SU-DHL-6 (cell line): Measurements from ENCODE around the gene ZNF446.

Experiments used
- H2AFZ ChIP-seq: fragments of 200-600 bp; sonication (generic); 2 replicates; pipeline ENCODE4 v1.6.1; 2014; ENCODE audit warnings: low read depth, mild to moderate bottlenecking, moderate library complexity, mixed read lengths, antibody characterized with exemption, low read length; ENCODE audit not compliant: severe bottlenecking
- H3F3A ChIP-seq: fragments of 200-600 bp; shearing (Covaris generic); 2 replicates; pipeline ENCODE4 v1.6.0; 2016; ENCODE audit warnings: antibody characterized with exemption, mild to moderate bottlenecking; ENCODE audit not compliant: insufficient read depth
- H3K27ac ChIP-seq: fragments of 200-600 bp; sonication (generic); 2 replicates; pipeline ENCODE4 v1.5.1; 2016; ENCODE audit warnings: low read depth, mild to moderate bottlenecking, low read length, moderate library complexity, mixed read lengths
- H3K27me3 ChIP-seq: fragments of 200-600 bp; sonication (generic), shearing (Covaris generic); 2 replicates; pipeline ENCODE4 v1.6.0; 2014; ENCODE audit warnings: mild to moderate bottlenecking, low read length
- H3K36me3 ChIP-seq: fragments of 200-600 bp; sonication (generic); 2 replicates; pipeline ENCODE4 v1.6.1; 2014; ENCODE audit warnings: mild to moderate bottlenecking, low read length, mixed read lengths
- H3K4me2 ChIP-seq: fragments of 300-600, 200-600 bp; shearing (Covaris generic), sonication (generic); 2 replicates; pipeline ENCODE4 v1.6.0; 2014; ENCODE audit warnings: low read length, low read depth, mild to moderate bottlenecking; ENCODE audit not compliant: poor library complexity, severe bottlenecking
- H3K4me3 ChIP-seq: fragments of 200-600 bp; sonication (generic); 2 replicates; pipeline ENCODE4 v1.5.1; 2014; ENCODE audit warnings: antibody characterized with exemption, low read length, mild to moderate bottlenecking, mixed read lengths; ENCODE audit not compliant: insufficient read depth, poor library complexity, severe bottlenecking
- H3K79me2 ChIP-seq: fragments of 200-600 bp; sonication (generic); 2 replicates; pipeline ENCODE4 v1.6.1; 2014; ENCODE audit warnings: mild to moderate bottlenecking, low read length, moderate library complexity; ENCODE audit not compliant: insufficient read depth
- H3K9ac ChIP-seq: fragments of 200-600 bp; sonication (generic); 2 replicates; pipeline ENCODE4 v1.7.0; 2014; ENCODE audit warnings: mild to moderate bottlenecking, low read length
- H3K9me2 ChIP-seq: fragments of 200-600 bp; sonication (generic); replicated peaks from 2 replicates; pipeline ENCODE4 v1.6.1; 2014; ENCODE audit warnings: low read length; ENCODE audit not compliant: insufficient read depth
- H3K9me3 ChIP-seq: fragments of 200-600 bp; sonication (generic); 2 replicates; pipeline ENCODE4 v1.6.1; 2014; ENCODE audit warnings: low read length, mixed read lengths; ENCODE audit not compliant: insufficient read depth
- H4K20me1 ChIP-seq: fragments of 200-600 bp; sonication (generic); 2 replicates; pipeline ENCODE4 v1.6.1; 2014; ENCODE audit warnings: low read depth, mild to moderate bottlenecking, antibody characterized with exemption, low read length, moderate library complexity, mixed read lengths
- CTCF ChIP-seq: fragments of 200-600 bp; sonication (generic); IDR thresholded peaks from one replicate; pipeline ENCODE4 v1.5.1; 2017; ENCODE audit warnings: antibody characterized with exemption, mild to moderate bottlenecking, low read length, moderate library complexity; ENCODE audit not compliant: insufficient read depth, poor library complexity, severe bottlenecking
- EZH2phosphoT487 ChIP-seq: fragments of 200-600 bp; sonication (generic), shearing (Covaris generic); conservative IDR thresholded peaks from 2 replicates; pipeline ENCODE4 v1.6.1; 2018; ENCODE audit warnings: mild to moderate bottlenecking, antibody characterized with exemption, low read length, moderate library complexity, mixed read lengths

The ZNF446 gene

GRCh38 chr19:58474291-58474996 lies 1.7 kb upstream of the ZNF446 start:
- H3K79me2 ChIP-seq, result no peaks in the 10 kb centered on the region
- H3K27ac ChIP-seq, result no peak overlapping the region
- peak overlapping the region; percentile 73 for H3K4me2 ChIP-seq
- no peaks in the 10 kb centered on the region for H3K9me3 ChIP-seq
- H3K27me3 ChIP-seq, result no peaks in the 10 kb centered on the region
- H4K20me1 ChIP-seq, result no peaks in the 10 kb centered on the region
- no peak overlapping the region for H3K4me3 ChIP-seq
- TF ChIP-seq EZH2phosphoT487, result no peak
- TF ChIP-seq CTCF, result no peak
- H3K9ac ChIP-seq, result no peak overlapping the region
- H3K36me3 ChIP-seq, result no peaks in the 10 kb centered on the region
- no peak overlapping the region for H2AFZ ChIP-seq
- H3K9me2 ChIP-seq, result no peaks in the 10 kb centered on the region
- peaks cover 10% of the 10 kb centered on the region for H3F3A ChIP-seq

GRCh38 chr19:58474997-58475713 lies 997 bp upstream of the ZNF446 start:
- Histone ChIP-seq H4K20me1 (no peaks in the 10 kb centered on the region), H3K9ac (peak overlapping the region; percentile 84), H3F3A (peaks cover 10% of the 10 kb centered on the region), H3K4me2 (peak overlapping the region; percentile 73), H2AFZ (peak overlapping the region; percentile 75), H3K27me3 (no peaks in the 10 kb centered on the region), H3K79me2 (no peaks in the 10 kb centered on the region), H3K27ac (peak overlapping the region; percentile 74), H3K4me3 (peak overlapping the region; percentile 60), H3K36me3 (no peaks in the 10 kb centered on the region), H3K9me3 (no peaks in the 10 kb centered on the region), H3K9me2 (no peaks in the 10 kb centered on the region)
- TF ChIP-seq CTCF, result no peak
- TF ChIP-seq EZH2phosphoT487, result no peak

- Histone ChIP-seq H3F3A (peaks cover 10% of the 10 kb centered on the region), H3K4me2 (peak overlapping the region; percentile 73), H3K36me3 (no peaks in the 10 kb centered on the region), H3K27me3 (no peaks in the 10 kb centered on the region), H3K9me2 (no peaks in the 10 kb centered on the region), H3K9ac (peak overlapping the region; percentile 84), H3K4me3 (peak overlapping the region; percentile 60), H4K20me1 (no peaks in the 10 kb centered on the region), H3K27ac (peak overlapping the region; percentile 74), H3K9me3 (no peaks in the 10 kb centered on the region), H2AFZ (peak overlapping the region; percentile 52), H3K79me2 (no peaks in the 10 kb centered on the region)
- no peak for TF ChIP-seq EZH2phosphoT487
Measured at GRCh38 chr19:58476498-58477015, 405 bp downstream of the ZNF446 start.

- H3K36me3 ChIP-seq, result no peaks in the 10 kb centered on the region
- H3K9ac ChIP-seq, result peak overlapping the region; percentile 84; the same call in 1 of the 2 replicates
- TF ChIP-seq CTCF (no peak), EZH2phosphoT487 (no peak)
- H4K20me1 ChIP-seq, result no peaks in the 10 kb centered on the region
- H3K4me3 ChIP-seq, result peak overlapping the region; percentile 60
- peak overlapping the region; percentile 73 for H3K4me2 ChIP-seq
- no peak overlapping the region for H2AFZ ChIP-seq
- no peak overlapping the region for H3K27ac ChIP-seq
- H3K9me3 ChIP-seq, result no peaks in the 10 kb centered on the region
- H3K27me3 ChIP-seq, result no peaks in the 10 kb centered on the region
- no peaks in the 10 kb centered on the region for H3K79me2 ChIP-seq
- no peaks in the 10 kb centered on the region for H3K9me2 ChIP-seq
- H3F3A ChIP-seq, result peaks cover 10% of the 10 kb centered on the region
Measured at GRCh38 chr19:58477130-58477529, 978 bp downstream of the ZNF446 start.
